AG09319 (cell line): Measurements from ENCODE around the gene ZNF485.
"Not testable (repeated sequence)": the region's sequence is repeated elsewhere in the genome, so short reads cannot be mapped to it uniquely, and the experiment has no call there.

Source experiments
- DNase-seq: peaks from one replicate; pipeline ENCODE4 v3.0.0-alpha.2; 2010; ENCODE audit warnings: low read depth; ENCODE audit errors: extremely low read depth
- CTCF ChIP-seq: IDR thresholded peaks from 2 replicates; pipeline ENCODE4 v1.5.1; 2011; ENCODE audit warnings: low read depth, mild to moderate bottlenecking, inconsistent platforms, low read length, moderate library complexity

ZNF485 gene

DNA sequence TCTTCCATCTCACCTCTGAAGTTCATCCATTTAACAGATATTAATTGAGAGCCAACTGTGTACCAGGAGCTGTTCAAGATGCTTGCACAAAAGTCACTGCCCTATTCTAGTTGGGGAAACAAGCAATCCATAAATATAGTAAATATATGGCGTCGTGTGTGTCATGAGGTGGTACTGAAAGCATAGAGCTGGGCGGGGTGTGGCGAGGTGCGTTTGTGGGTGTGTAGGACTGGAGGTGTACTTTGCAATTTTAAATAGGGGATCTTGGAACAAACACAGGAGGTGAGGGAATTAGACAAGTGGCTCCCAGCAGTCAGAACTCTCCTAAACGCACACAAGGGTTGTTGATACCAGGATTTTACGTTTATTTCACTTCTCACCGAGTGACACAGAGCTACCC is 31.3 kb upstream of the ZNF485 start:
- DNase-seq, result no peak
- no peak for TF ChIP-seq CTCF

DNA sequence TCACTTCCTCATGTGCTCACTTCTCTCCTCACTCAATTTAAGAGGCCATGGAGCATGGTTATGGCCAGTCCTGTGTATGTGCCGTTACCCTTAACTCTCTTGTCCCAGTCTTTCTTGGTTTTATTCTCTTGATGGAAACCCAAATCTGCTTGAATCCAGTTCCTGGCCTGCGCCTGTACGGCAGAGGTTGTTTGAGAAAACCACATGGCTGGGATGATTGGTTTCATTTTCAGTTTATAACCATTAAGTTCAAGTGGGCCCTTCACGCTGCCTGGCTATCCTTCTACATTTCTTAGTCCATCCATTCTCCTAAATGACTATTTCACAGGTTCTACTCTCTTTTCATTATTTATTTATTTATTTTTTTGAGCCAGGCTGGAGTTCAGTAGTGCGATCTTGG is 30.2 kb upstream of the ZNF485 start:
- no peak for DNase-seq
- TF ChIP-seq CTCF, result no peak

- no peak for DNase-seq
- TF ChIP-seq CTCF, result no peak
These were observed 29.7 kb upstream of the ZNF485 start for GRCh38 chr10:43576580-43576979.

DNA sequence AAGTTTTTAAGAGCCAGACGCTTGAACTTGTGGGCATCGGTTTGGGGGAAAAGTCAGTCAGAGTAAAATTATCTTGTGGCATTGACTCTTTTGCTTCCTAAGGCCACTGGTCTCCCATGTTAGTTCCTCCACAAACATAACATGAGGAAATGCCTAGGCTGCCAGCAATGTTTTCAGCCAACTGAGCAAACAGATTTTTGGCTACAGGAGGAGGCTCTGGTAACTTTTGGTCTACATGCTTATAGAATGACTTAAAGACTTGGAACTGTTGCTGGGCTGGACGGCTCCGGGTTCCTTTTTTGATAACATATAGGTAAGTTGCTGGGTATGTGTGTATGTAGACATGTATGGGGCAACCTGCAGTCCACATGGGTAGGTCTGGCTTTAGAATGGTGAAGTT is 22.2 kb upstream of the ZNF485 start:
- TF ChIP-seq CTCF, result no peak
- no peak for DNase-seq

GRCh38 chr10:43585046-43585445 is 21.2 kb upstream of the ZNF485 start:
- TF ChIP-seq CTCF, result no peak
- DNase-seq, result no peak

- TF ChIP-seq CTCF, result no peak
- no peak for DNase-seq
These were observed 20.1 kb upstream of the ZNF485 start for GRCh38 chr10:43585981-43586729.

- DNase-seq, result not testable (repeated sequence)
These were observed 19.5 kb upstream of the ZNF485 start for GRCh38 chr10:43586730-43587115.

DNA sequence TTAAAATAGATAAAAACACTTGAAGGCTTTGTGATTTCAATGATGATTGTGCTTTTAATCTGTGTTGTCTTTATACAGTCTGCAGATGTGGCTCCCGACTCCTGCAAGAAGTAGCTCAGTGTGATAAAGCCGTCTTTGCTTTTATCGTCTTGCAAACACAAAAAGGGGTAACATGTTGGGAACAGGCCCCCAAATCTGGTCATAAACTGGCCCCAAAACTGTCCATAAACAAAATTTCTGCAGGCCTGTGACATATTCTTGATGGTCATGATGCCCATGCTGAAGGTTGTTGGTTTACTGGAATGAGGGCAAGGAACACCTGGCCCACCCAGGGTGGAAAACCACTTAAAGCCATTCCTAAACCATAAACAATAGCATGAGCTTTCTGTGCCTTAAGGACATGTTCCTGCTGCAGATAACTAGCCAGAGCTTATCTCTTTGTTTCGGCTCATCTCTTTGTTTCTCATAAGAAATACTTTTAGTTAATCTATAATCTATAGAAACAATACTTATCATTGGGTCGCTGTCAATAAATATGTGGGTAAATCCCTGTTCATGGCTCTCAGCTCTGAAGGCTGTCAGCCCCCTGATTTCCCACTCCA is 14.8 kb upstream of the ZNF485 start:
- DNase-seq, result no peak
- no peak for TF ChIP-seq CTCF
